T-helper 2 cell treated with Interferon-gamma antibody and Interleukin-4, amounts not matched to agents 5 μg/mL and 100 μg/mL, for 36 hours (primary cell): Measurements from ENCODE around the gene ZNF766.
"Not testable (repeated sequence)": the region's sequence is repeated elsewhere in the genome, so short reads cannot be mapped to it uniquely, and the experiment has no call there.

Source experiments
- DNase-seq: peaks from one replicate; pipeline ENCODE4 v3.0.0; 2021; ENCODE audit warnings: low spot score
- H3K27ac Mint-ChIP-seq: one replicate; pipeline ENCODE4 v1.8.0; 2021; ENCODE audit warnings: mild to moderate bottlenecking, mixed read lengths
- H3K27me3 Mint-ChIP-seq: one replicate; pipeline ENCODE4 v1.8.0; 2021; ENCODE audit warnings: low read depth, mixed read lengths
- H3K36me3 Mint-ChIP-seq: one replicate; pipeline ENCODE4 v1.8.0; 2021; ENCODE audit warnings: low read depth, mixed read lengths
- H3K4me1 Mint-ChIP-seq: one replicate; pipeline ENCODE4 v1.8.0; 2021; ENCODE audit warnings: low read depth, mixed read lengths
- H3K4me3 Mint-ChIP-seq: one replicate; pipeline ENCODE4 v1.8.0; 2022; ENCODE audit warnings: mild to moderate bottlenecking, moderate library complexity, mixed read lengths
- H3K9me3 Mint-ChIP-seq: one replicate; pipeline ENCODE4 v1.8.0; 2021; ENCODE audit warnings: mixed read lengths

The ZNF766 gene

DNA sequence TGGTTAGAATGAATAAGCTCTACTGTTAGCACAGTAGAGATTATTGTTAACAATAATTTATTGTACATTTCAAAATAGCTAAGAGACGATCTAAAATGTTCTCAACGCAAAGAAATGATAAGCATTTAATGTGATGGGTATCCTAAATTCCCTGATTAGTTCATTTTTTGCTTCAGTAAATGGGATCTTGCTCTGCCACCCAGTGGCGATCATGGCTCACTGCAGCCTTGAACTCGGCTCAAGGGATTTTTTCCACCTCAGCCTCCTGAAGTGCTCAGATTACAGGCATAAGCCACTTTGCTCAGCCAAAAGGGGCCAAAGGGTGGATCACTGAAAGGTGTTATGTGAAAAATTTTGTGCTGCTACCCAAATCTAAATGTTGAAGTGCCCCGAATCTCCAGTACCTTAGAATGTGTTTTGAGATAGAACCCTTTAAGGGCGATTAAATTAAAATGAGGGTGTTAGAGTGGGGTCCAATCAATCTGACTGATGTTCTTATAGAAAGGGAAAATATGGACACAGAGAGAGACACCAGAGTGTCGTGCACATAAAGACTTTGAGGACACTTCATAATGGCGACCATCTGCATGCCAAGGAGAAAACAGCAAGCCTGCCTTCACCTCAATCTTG lies 31.5 kb upstream of the ZNF766 start:
- DNase-seq, result peak; percentile 54
- Mint-ChIP-seq H3K9me3 (no peaks in the 10 kb centered on the region), H3K27me3 (no peaks in the 10 kb centered on the region), H3K27ac (no peak overlapping the region), H3K36me3 (no peaks in the 10 kb centered on the region), H3K4me3 (no peak overlapping the region), H3K4me1 (no peaks in the 10 kb centered on the region)

DNA sequence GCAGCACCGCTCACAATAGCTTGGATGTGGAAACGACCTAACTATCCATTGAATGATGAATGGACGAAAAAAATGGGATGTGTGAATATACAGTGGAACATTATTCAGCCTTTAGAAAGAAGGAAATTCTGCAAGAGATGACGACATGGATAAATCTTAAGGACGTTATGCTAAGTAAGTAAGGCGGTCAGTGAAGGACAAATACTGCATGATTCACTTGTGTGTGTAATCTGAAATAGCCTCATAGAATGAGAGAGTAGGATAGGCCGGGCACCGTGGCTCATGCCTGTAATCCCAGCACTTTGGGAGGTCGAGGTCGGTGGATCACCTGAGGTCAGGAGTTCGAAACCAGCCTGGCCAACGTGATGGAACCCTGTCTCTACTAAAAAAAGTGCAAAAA lies 25.4 kb upstream of the ZNF766 start:
- no peaks in the 10 kb centered on the region for H3K4me1 Mint-ChIP-seq
- H3K4me3 Mint-ChIP-seq, result no peak overlapping the region
- no peaks in the 10 kb centered on the region for H3K27me3 Mint-ChIP-seq
- peaks cover 3% of the 10 kb centered on the region for H3K9me3 Mint-ChIP-seq
- H3K36me3 Mint-ChIP-seq, result no peaks in the 10 kb centered on the region
- no peak overlapping the region for H3K27ac Mint-ChIP-seq
- no peak for DNase-seq

DNA sequence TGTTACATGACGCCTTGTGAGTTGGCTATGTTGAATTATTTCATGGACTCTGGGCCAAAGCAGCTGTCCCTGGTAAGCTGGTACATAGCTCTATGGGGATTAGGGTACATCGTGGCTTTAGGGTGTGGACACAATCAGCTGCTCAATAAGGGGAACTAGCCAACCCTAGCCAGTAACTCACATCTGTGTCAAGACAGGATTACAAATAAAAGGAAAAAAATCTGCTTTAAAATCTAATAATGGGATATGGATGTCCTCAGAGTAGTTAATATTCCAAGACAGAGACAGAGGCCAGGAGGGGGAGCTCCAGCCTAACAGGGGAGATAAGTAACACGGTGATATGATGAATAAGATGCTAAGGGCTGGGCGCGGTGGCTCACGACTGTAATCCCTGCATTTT lies 21.1 kb upstream of the ZNF766 start:
- H3K9me3 Mint-ChIP-seq, result peaks cover 17% of the 10 kb centered on the region
- no peaks in the 10 kb centered on the region for H3K4me1 Mint-ChIP-seq
- no peaks in the 10 kb centered on the region for H3K36me3 Mint-ChIP-seq
- H3K27me3 Mint-ChIP-seq, result no peaks in the 10 kb centered on the region
- peak; percentile 17 for DNase-seq
- no peak overlapping the region for H3K27ac Mint-ChIP-seq
- no peak overlapping the region for H3K4me3 Mint-ChIP-seq

DNA sequence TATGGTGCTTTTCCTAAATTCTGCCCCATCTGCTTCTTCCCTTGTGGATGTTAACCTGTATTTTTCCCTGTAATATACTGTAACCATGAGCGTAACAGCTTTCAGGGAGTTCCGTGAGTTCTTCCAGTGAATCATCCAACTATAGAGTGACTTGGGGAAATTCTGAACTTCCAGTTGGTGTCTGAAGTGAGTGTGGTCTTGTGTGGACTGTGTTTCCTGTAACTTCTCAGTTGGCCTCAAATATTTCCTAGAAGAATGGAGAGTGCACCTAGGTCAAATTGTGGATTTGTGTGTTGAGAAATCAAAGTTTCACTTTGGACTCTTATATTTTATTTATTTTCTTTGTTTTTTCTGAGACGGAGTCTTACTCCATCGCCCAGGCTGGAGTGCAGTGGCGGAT lies 11.0 kb upstream of the ZNF766 start:
- Mint-ChIP-seq H3K4me3 (no peak overlapping the region), H3K27me3 (no peaks in the 10 kb centered on the region), H3K9me3 (peaks cover 34% of the 10 kb centered on the region), H3K36me3 (peaks cover 2% of the 10 kb centered on the region), H3K4me1 (no peaks in the 10 kb centered on the region), H3K27ac (no peak overlapping the region)
- no peak for DNase-seq

GRCh38 chr19:52265556-52265955 lies 3.8 kb upstream of the ZNF766 start:
- not testable (repeated sequence) for H3K27ac Mint-ChIP-seq, DNase-seq, H3K4me3 Mint-ChIP-seq, H3K4me1 Mint-ChIP-seq, H3K27me3 Mint-ChIP-seq
- H3K36me3 Mint-ChIP-seq, result peaks cover 10% of the 10 kb centered on the region
- H3K9me3 Mint-ChIP-seq, result peaks cover 38% of the 10 kb centered on the region

GRCh38 chr19:52270266-52270885 lies 989 bp downstream of the ZNF766 start:
- H3K27ac Mint-ChIP-seq, result peak overlapping the region; percentile 98
- H3K4me3 Mint-ChIP-seq, result peak overlapping the region; percentile 100
- H3K9me3 Mint-ChIP-seq, result peaks cover 53% of the 10 kb centered on the region
- DNase-seq, result no peak
- no peaks in the 10 kb centered on the region for H3K27me3 Mint-ChIP-seq
- H3K36me3 Mint-ChIP-seq, result peaks cover 52% of the 10 kb centered on the region
- H3K4me1 Mint-ChIP-seq, result peaks cover 10% of the 10 kb centered on the region

- Mint-ChIP-seq H3K4me1 (peaks cover 10% of the 10 kb centered on the region), H3K9me3 (peaks cover 65% of the 10 kb centered on the region), H3K4me3 (no peak overlapping the region), H3K36me3 (peaks cover 78% of the 10 kb centered on the region), H3K27me3 (no peaks in the 10 kb centered on the region), H3K27ac (no peak overlapping the region)
- DNase-seq, result no peak
Observed at GRCh38 chr19:52273301-52273700, 3.9 kb downstream of the ZNF766 start.

GRCh38 chr19:52274191-52274590 lies 4.8 kb downstream of the ZNF766 start:
- Mint-ChIP-seq H3K27me3 (no peaks in the 10 kb centered on the region), H3K4me3 (no peak overlapping the region), H3K27ac (no peak overlapping the region), H3K36me3 (peaks cover 84% of the 10 kb centered on the region), H3K9me3 (peaks cover 74% of the 10 kb centered on the region), H3K4me1 (peaks cover 10% of the 10 kb centered on the region)
- no peak for DNase-seq

DNA sequence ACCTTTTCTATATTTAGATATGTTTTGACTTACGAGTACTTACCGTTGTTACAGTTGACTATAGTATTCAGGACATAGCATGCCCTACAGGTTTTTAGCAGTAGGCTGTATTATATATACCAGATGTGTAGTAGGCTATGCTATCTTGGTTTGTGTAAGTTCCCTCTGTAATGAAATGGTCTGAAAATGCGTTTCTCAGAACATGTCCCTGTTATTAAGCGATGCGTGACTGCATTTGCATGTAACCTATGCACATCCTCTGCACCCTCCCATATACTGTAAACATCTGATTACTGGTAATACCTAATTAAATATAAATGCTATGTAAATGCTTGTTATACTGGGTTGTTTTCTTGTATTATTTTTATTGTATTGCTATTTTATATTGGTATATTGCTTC lies 6.6 kb downstream of the ZNF766 start:
- Mint-ChIP-seq H3K9me3 (peaks cover 69% of the 10 kb centered on the region), H3K27ac (no peak overlapping the region), H3K36me3 (peaks cover 83% of the 10 kb centered on the region), H3K27me3 (no peaks in the 10 kb centered on the region), H3K4me1 (peaks cover 3% of the 10 kb centered on the region), H3K4me3 (no peak overlapping the region)
- no peak for DNase-seq

- Mint-ChIP-seq H3K4me3 (no peak overlapping the region), H3K27me3 (no peaks in the 10 kb centered on the region), H3K9me3 (peaks cover 71% of the 10 kb centered on the region), H3K36me3 (peaks cover 82% of the 10 kb centered on the region), H3K4me1 (no peaks in the 10 kb centered on the region), H3K27ac (no peak overlapping the region)
- no peak for DNase-seq
Observed at GRCh38 chr19:52277471-52277870, 8.1 kb downstream of the ZNF766 start.

- Mint-ChIP-seq H3K27me3 (no peaks in the 10 kb centered on the region), H3K9me3 (peaks cover 68% of the 10 kb centered on the region), H3K27ac (no peak overlapping the region), H3K4me1 (no peaks in the 10 kb centered on the region), H3K4me3 (no peak overlapping the region), H3K36me3 (peaks cover 89% of the 10 kb centered on the region)
- no peak for DNase-seq
Observed at GRCh38 chr19:52286256-52286655, 16.9 kb downstream of the ZNF766 start.

GRCh38 chr19:52291781-52292180 lies 22.4 kb downstream of the ZNF766 start:
- no peak for DNase-seq
- Mint-ChIP-seq H3K4me3 (no peak overlapping the region), H3K27me3 (no peaks in the 10 kb centered on the region), H3K4me1 (peaks cover 2% of the 10 kb centered on the region), H3K27ac (no peak overlapping the region), H3K9me3 (peaks cover 50% of the 10 kb centered on the region), H3K36me3 (peaks cover 63% of the 10 kb centered on the region)

GRCh38 chr19:52292946-52293345 lies 23.6 kb downstream of the ZNF766 start:
- peaks cover 11% of the 10 kb centered on the region for H3K4me1 Mint-ChIP-seq
- not testable (repeated sequence) for H3K27ac Mint-ChIP-seq, H3K4me3 Mint-ChIP-seq, DNase-seq, H3K27me3 Mint-ChIP-seq
- peaks cover 60% of the 10 kb centered on the region for H3K36me3 Mint-ChIP-seq
- H3K9me3 Mint-ChIP-seq, result peaks cover 46% of the 10 kb centered on the region

GRCh38 chr19:52296400-52296772 lies 27.0 kb downstream of the ZNF766 start:
- Mint-ChIP-seq H3K27ac (peak overlapping the region; percentile 55), H3K36me3 (peaks cover 69% of the 10 kb centered on the region), H3K27me3 (peaks cover 3% of the 10 kb centered on the region), H3K4me3 (peak overlapping the region; percentile 85), H3K4me1 (peaks cover 15% of the 10 kb centered on the region), H3K9me3 (peaks cover 52% of the 10 kb centered on the region)
- DNase-seq, result no peak
